ENCODE data around the gene KCTD11. TPM values are rescaled to one million over a fixed set of nuclear protein-coding genes. Genes with fewer than 3 reads are reported as not detected.

KCTD11 gene
- total RNA-seq, 1 experiment from 2014 or later: 8.5 TPM

- BruUV-seq (replicated peaks): no TSS peak
- CTCF ChIA-PET: interaction anchor here (0.6 kb wide), 1 partner anchor 100 kb away, joined by 4 read pairs; no protein-coding TSS in a partner anchor
Observed at GRCh38 chr17:7347630-7348477, 4.1 kb upstream of the KCTD11 start.

GRCh38 chr17:7348478-7349242 is 3.3 kb upstream of the KCTD11 start:
- Mint-ChIP-seq H3K4me1 (ENCODE audit: low read depth, unreplicated experiment) (peaks cover 17% of the 10 kb centered on the region), H3K4me3 (ENCODE audit: low read depth, unreplicated experiment) (no peak overlapping the region), H3K9me3 (ENCODE audit: low read depth, unreplicated experiment) (no peaks in the 10 kb centered on the region), H3K27me3 (ENCODE audit: unreplicated experiment) (peaks cover 33% of the 10 kb centered on the region), H3K36me3 (ENCODE audit: insufficient read depth, unreplicated experiment) (peaks cover 64% of the 10 kb centered on the region), H3K27ac (ENCODE audit: unreplicated experiment) (peak overlapping the region; percentile 57)
- DNase-seq: no peak
- intact Hi-C loops (cut with micrococcal nuclease; ENCODE audit: unreplicated experiment): loop anchor here (5.0 kb wide), 1 partner anchor 301 kb away; no protein-coding TSS in a partner anchor
- CTCF ChIA-PET: interaction anchor here (0.6 kb wide), 1 partner anchor 101 kb away, joined by 4 read pairs; no protein-coding TSS in a partner anchor
- TF ChIP-seq CTCF (IDR thresholded peaks at IDR 0.05; ENCODE audit: unreplicated experiment): no peak
- BruUV-seq (replicated peaks): no TSS peak

More at GRCh38 chr17:7347630-7348477, 4.1 kb upstream of the KCTD11 start:
- Mint-ChIP-seq H3K27ac (ENCODE audit: unreplicated experiment) (peak overlapping the region; percentile 57), H3K9me3 (ENCODE audit: low read depth, unreplicated experiment) (no peaks in the 10 kb centered on the region), H3K4me1 (ENCODE audit: low read depth, unreplicated experiment) (peaks cover 14% of the 10 kb centered on the region), H3K4me3 (ENCODE audit: low read depth, unreplicated experiment) (no peak overlapping the region), H3K36me3 (ENCODE audit: insufficient read depth, unreplicated experiment) (peaks cover 60% of the 10 kb centered on the region), H3K27me3 (ENCODE audit: unreplicated experiment) (peaks cover 40% of the 10 kb centered on the region)
- TF ChIP-seq CTCF (IDR thresholded peaks at IDR 0.05; ENCODE audit: unreplicated experiment): no peak
- intact Hi-C loops (cut with micrococcal nuclease; ENCODE audit: unreplicated experiment): loop anchor here (5.0 kb wide), 1 partner anchor 301 kb away; no protein-coding TSS in a partner anchor
- no peak for DNase-seq

GRCh38 chr17:7352503-7352889 is 534 bp downstream of the KCTD11 start:
- CTCF ChIA-PET: no interaction called here
- TF ChIP-seq CTCF (IDR thresholded peaks at IDR 0.05; ENCODE audit: unreplicated experiment): peak; percentile 15
- peaks cover 28% of the 10 kb centered on the region for H3K4me1 Mint-ChIP-seq (ENCODE audit: low read depth, unreplicated experiment)

GRCh38 chr17:7352910-7353635 is 1.1 kb downstream of the KCTD11 start:
- intact Hi-C loops (cut with micrococcal nuclease; ENCODE audit: unreplicated experiment): loop anchor here (5.0 to 10.0 kb wide), 2 partner anchors 84 to 332 kb away; partner anchors contain the start of genes FGF11, TMEM102, TP53 and WRAP53
- Mint-ChIP-seq H3K9me3 (ENCODE audit: low read depth, unreplicated experiment) (no peaks in the 10 kb centered on the region), H3K27ac (ENCODE audit: unreplicated experiment) (peak overlapping the region; percentile 95), H3K4me1 (ENCODE audit: low read depth, unreplicated experiment) (peaks cover 25% of the 10 kb centered on the region), H3K36me3 (ENCODE audit: insufficient read depth, unreplicated experiment) (peaks cover 43% of the 10 kb centered on the region), H3K27me3 (ENCODE audit: unreplicated experiment) (peaks cover 8% of the 10 kb centered on the region), H3K4me3 (ENCODE audit: low read depth, unreplicated experiment) (peak overlapping the region; percentile 93)
- BruUV-seq (replicated peaks): no TSS peak
- TF ChIP-seq CTCF (IDR thresholded peaks at IDR 0.05; ENCODE audit: unreplicated experiment): no peak
- no peak for DNase-seq
- CTCF ChIA-PET: no interaction called here

More at GRCh38 chr17:7352503-7352889, 534 bp downstream of the KCTD11 start:
- DNase-seq: no peak
- intact Hi-C loops (cut with micrococcal nuclease; ENCODE audit: unreplicated experiment): loop anchor here (5.0 to 10.0 kb wide), 2 partner anchors 85 to 332 kb away; partner anchors contain the start of genes FGF11, TMEM102, TP53 and WRAP53
- Mint-ChIP-seq H3K27me3 (ENCODE audit: unreplicated experiment) (peaks cover 14% of the 10 kb centered on the region), H3K4me3 (ENCODE audit: low read depth, unreplicated experiment) (peak overlapping the region; percentile 93), H3K27ac (ENCODE audit: unreplicated experiment) (peak overlapping the region; percentile 95), H3K9me3 (ENCODE audit: low read depth, unreplicated experiment) (no peaks in the 10 kb centered on the region), H3K36me3 (ENCODE audit: insufficient read depth, unreplicated experiment) (peaks cover 49% of the 10 kb centered on the region)
- BruUV-seq (replicated peaks): TSS peak; percentile 61

All from Calu3 (cell line).